ENCODE data around the gene NFIA. TPM values are rescaled to one million over a fixed set of nuclear protein-coding genes. Genes with fewer than 3 reads are reported as not detected.

NFIA gene
- total RNA-seq, 2 donors from 2014 or later = 75.3 to 81.3 TPM

DNA sequence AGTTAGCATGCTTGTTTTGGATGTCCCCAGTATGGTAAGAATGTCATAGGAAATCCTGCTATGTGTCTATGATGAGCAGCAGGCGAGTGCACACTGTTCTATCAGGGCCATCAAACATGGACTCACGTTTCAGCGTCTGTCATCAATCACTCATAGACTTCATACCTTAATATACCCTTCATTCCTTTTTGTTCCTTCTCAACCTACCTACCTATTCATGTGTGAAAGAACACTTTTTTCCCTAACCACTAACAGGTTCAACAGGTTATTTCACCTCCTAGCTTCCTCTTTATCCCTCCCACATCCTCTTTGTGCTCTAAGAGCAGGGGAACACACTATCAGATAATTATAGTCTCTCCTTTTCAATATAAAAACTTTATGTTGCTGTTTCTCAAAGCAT is 342.0 kb downstream of the NFIA start:
- Histone ChIP-seq H3K36me3 (peaks cover 7% of the 10 kb centered on the region), H3K4me1 (peaks cover 0 to 68% of the 10 kb centered on the region in 2 donors), H3K4me3 (no peak overlapping the region), H3K9me3 (no peaks in the 10 kb centered on the region), H3K27ac (peak overlapping the region; percentile 25 to 62), H3K27me3 (no peaks in the 10 kb centered on the region)
- no peak for DNase-seq (ENCODE audit: low spot score)
- TF ChIP-seq, protein P1, sequence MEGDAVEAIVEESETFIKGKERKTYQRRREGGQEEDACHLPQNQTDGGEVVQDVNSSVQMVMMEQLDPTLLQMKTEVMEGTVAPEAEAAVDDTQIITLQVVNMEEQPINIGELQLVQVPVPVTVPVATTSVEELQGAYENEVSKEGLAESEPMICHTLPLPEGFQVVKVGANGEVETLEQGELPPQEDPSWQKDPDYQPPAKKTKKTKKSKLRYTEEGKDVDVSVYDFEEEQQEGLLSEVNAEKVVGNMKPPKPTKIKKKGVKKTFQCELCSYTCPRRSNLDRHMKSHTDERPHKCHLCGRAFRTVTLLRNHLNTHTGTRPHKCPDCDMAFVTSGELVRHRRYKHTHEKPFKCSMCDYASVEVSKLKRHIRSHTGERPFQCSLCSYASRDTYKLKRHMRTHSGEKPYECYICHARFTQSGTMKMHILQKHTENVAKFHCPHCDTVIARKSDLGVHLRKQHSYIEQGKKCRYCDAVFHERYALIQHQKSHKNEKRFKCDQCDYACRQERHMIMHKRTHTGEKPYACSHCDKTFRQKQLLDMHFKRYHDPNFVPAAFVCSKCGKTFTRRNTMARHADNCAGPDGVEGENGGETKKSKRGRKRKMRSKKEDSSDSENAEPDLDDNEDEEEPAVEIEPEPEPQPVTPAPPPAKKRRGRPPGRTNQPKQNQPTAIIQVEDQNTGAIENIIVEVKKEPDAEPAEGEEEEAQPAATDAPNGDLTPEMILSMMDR (IDR thresholded peaks at IDR 0.05) = no peak

DNA sequence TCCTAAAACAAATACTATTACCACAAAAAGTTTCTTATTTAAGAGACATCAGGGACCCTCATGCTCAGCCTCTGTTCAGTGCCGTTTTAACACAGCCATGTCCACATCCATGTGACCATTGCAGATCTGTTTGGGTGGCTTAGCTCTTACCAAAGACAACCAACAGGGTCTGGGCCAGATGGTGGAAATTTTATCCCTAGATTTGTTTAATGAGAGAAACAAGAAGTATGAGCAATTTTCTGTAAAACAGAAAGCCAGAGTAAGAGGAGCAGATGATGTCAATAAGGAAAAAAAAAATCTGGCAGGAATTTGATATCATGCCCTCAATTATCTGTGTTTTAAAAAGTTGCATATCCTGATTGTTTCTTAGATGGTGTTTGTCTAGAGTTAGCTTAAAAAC is 342.7 kb downstream of the NFIA start:
- Histone ChIP-seq H3K4me1 (peaks cover 0 to 61% of the 10 kb centered on the region in 2 donors), H3K27ac (peak overlapping the region; percentile 25 to 62)

DNA sequence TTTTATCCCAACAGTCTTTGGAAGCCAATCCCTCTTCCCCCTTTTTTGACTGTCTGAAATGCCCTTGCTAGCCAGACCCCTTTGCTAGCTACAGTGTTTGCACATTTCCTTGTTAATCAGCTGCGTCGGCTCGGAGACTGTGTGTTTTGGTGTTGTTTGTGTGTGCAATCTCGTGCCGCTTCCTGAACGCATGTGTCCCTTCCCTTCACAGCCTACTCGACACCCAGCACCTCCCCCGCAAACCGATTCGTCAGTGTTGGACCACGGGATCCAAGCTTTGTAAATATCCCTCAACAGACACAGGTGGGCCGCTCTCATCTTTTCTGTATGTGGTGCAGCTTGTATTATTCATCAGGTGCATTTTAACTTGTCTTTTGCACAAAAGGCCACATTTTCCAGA is 343.9 kb downstream of the NFIA start:
- Histone ChIP-seq H3K9me3 (no peaks in the 10 kb centered on the region), H3K4me3 (no peak overlapping the region), H3K27ac (peak overlapping the region; percentile 62 to 72), H3K27me3 (no peaks in the 10 kb centered on the region), H3K4me1 (peaks cover 0 to 53% of the 10 kb centered on the region in 2 donors), H3K36me3 (peaks cover 7% of the 10 kb centered on the region)
- TF ChIP-seq, protein P1 (IDR thresholded peaks at IDR 0.05) = no peak
- peak; percentile 84 for DNase-seq (ENCODE audit: low spot score)

More for the DNA sequence above, 342.7 kb downstream of the NFIA start:
- peaks cover 7% of the 10 kb centered on the region for H3K36me3 ChIP-seq
- no peak for DNase-seq (ENCODE audit: low spot score)
- no peak overlapping the region for H3K4me3 ChIP-seq
- TF ChIP-seq, protein P1 (IDR thresholded peaks at IDR 0.05) = no peak
- no peaks in the 10 kb centered on the region for H3K9me3 ChIP-seq
- no peaks in the 10 kb centered on the region for H3K27me3 ChIP-seq

DNA sequence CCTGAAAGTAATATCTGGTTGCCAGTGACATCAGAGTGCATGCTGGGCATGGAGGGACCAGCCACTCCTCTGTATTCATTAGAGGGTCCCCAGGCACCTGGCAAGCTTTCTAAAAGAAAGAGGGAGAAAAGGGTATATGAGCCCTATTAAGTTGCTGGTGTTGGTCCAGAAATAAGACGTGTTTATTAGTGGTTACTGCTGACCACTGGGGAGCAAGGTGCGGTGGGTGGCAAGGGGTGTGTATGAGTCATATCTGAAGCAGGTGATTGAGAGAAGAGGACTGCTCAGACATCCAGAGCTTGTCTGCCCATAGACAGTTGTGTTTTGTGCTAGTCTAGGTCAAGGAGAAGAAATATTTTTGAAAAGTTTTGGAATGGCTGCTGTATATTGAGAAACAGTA is 344.5 kb downstream of the NFIA start:
- H3K9me3 ChIP-seq = no peaks in the 10 kb centered on the region
- H3K27me3 ChIP-seq = no peaks in the 10 kb centered on the region
- H3K36me3 ChIP-seq = peaks cover 7% of the 10 kb centered on the region
- peaks cover 0 to 53% of the 10 kb centered on the region in 2 donors for H3K4me1 ChIP-seq
- TF ChIP-seq, protein P1 (IDR thresholded peaks at IDR 0.05) = no peak
- H3K27ac ChIP-seq = peak overlapping the region; percentile 62 to 72
- no peak overlapping the region for H3K4me3 ChIP-seq
- DNase-seq (ENCODE audit: low spot score) = no peak

DNA sequence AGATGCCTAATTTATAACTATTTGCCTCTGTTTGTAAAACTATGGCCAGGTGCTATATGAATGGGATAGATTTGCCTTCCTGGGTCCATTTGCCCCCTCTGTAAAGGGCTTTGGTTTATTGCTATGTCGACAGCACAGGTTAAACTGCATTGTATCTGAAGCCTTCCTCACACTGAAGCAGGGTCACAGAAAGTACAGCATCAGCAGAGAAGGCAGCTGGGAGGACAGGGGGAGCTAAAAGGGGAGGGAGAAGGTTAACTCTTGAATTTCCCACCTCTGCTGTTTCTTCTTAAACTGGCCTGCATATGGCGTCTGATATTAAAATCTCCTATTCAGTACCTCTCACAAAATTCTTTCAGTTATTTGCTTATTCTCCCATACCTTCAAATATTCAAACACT is 345.1 kb downstream of the NFIA start:
- Histone ChIP-seq H3K27me3 (no peaks in the 10 kb centered on the region), H3K4me3 (no peak overlapping the region), H3K27ac (peak overlapping the region; percentile 62 to 72), H3K9me3 (no peaks in the 10 kb centered on the region), H3K36me3 (peaks cover 2% of the 10 kb centered on the region), H3K4me1 (peaks cover 0 to 56% of the 10 kb centered on the region in 2 donors)
- no peak for DNase-seq (ENCODE audit: low spot score)
- TF ChIP-seq, protein P1 (IDR thresholded peaks at IDR 0.05) = no peak

DNA sequence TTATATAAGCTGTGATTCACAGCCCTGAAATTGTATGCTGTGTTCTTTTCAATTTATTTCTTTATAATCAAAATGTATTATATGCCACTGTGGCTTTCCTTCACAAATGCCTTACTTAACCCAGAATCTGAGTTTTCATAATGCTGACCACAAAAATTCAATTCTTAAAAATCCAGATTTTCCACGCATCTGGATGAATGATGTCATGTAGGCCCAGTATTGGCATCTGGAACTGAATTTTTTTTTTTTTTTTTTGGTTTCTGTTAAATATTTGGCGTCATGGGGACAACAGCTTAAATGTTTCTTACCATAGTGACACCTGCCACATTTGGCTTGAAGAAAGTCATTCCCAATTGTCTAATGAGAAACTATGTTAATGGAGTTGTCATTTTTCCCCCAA is 345.8 kb downstream of the NFIA start:
- H3K27ac ChIP-seq = peak overlapping the region; percentile 62 to 72
- no peaks in the 10 kb centered on the region for H3K36me3 ChIP-seq
- H3K4me1 ChIP-seq = peaks cover 0 to 62% of the 10 kb centered on the region in 2 donors
- H3K9me3 ChIP-seq = no peaks in the 10 kb centered on the region
- TF ChIP-seq, protein P1 (IDR thresholded peaks at IDR 0.05) = no peak
- no peak overlapping the region for H3K4me3 ChIP-seq
- no peak for DNase-seq (ENCODE audit: low spot score)
- no peaks in the 10 kb centered on the region for H3K27me3 ChIP-seq
